ENCODE measurements around the gene HOXA13.

Gene HOXA13

DNA sequence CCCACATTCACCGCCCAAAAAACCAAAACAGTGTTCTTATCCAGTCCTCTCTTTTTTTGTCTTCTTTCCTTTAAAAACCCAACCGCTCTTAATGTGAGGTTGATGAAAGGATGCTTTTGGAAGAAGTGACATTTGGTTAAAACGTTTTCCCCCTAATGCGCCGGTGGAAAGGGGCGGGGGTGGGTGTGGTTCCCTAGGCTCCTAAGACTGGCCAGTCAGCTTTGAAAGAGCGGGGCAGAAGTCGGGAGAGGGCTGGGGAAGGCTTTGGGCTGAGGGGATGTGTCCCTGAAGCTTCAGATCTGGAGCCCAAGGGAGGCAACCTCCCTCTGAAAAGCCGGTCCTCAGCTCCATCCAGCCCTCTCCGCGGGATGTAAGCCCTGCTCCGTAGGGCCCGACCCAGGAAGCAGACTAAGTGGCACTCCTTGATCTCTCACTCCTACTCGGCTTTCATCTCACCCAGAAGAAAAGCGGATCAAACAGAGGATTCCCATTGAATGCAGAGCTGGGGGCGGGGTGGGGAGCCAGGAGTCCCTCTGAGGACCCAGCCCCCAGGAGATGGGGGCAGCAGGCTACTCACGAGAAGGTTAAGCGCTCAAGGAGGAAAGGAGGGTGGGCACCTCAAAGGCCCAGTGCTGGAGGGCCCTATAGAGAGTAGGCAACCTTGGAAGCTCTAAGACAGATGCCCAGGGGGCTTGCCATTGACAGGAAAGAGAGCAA lies 40.3 kb upstream of the HOXA13 start:
- peaks cover 3% of the 10 kb centered on the region for H3K4me1 ChIP-seq (ENCODE audit: insufficient read depth, low read length, severe bottlenecking)
- no peak overlapping the region for H3K27ac ChIP-seq (ENCODE audit: low read depth, low read length, poor library complexity, severe bottlenecking)
- no peaks in the 10 kb centered on the region for H3K27me3 ChIP-seq (ENCODE audit: insufficient read depth, low read length)
- TF ChIP-seq EZH2 (IDR thresholded peaks at IDR 0.05; ENCODE audit: borderline replicate concordance, low read length) = no peak
- TF ChIP-seq, protein P1, sequence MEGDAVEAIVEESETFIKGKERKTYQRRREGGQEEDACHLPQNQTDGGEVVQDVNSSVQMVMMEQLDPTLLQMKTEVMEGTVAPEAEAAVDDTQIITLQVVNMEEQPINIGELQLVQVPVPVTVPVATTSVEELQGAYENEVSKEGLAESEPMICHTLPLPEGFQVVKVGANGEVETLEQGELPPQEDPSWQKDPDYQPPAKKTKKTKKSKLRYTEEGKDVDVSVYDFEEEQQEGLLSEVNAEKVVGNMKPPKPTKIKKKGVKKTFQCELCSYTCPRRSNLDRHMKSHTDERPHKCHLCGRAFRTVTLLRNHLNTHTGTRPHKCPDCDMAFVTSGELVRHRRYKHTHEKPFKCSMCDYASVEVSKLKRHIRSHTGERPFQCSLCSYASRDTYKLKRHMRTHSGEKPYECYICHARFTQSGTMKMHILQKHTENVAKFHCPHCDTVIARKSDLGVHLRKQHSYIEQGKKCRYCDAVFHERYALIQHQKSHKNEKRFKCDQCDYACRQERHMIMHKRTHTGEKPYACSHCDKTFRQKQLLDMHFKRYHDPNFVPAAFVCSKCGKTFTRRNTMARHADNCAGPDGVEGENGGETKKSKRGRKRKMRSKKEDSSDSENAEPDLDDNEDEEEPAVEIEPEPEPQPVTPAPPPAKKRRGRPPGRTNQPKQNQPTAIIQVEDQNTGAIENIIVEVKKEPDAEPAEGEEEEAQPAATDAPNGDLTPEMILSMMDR (IDR thresholded peaks at IDR 0.05; ENCODE audit: low read length) = no peak
- H3K9me2 ChIP-seq (ENCODE audit: low read depth, low read length) = no peaks in the 10 kb centered on the region
- no peaks in the 10 kb centered on the region for H3F3A ChIP-seq (ENCODE audit: insufficient read depth, low read length)
- no peak overlapping the region for H2AFZ ChIP-seq (ENCODE audit: low read length)
- no peak overlapping the region for H3K4me2 ChIP-seq (ENCODE audit: low read length)
- H4K20me1 ChIP-seq (ENCODE audit: insufficient read depth, low read length) = no peaks in the 10 kb centered on the region
- no peak overlapping the region for H3K9ac ChIP-seq (ENCODE audit: low read length)
- no peaks in the 10 kb centered on the region for H3K36me3 ChIP-seq (ENCODE audit: insufficient read depth, low read length)
- H3K9me3 ChIP-seq (ENCODE audit: low read length) = no peaks in the 10 kb centered on the region
- H3K4me3 ChIP-seq (ENCODE audit: low read depth, low read length, poor library complexity, severe bottlenecking) = no peak overlapping the region
- H3K79me2 ChIP-seq (ENCODE audit: insufficient read depth, low read length) = no peaks in the 10 kb centered on the region

DNA sequence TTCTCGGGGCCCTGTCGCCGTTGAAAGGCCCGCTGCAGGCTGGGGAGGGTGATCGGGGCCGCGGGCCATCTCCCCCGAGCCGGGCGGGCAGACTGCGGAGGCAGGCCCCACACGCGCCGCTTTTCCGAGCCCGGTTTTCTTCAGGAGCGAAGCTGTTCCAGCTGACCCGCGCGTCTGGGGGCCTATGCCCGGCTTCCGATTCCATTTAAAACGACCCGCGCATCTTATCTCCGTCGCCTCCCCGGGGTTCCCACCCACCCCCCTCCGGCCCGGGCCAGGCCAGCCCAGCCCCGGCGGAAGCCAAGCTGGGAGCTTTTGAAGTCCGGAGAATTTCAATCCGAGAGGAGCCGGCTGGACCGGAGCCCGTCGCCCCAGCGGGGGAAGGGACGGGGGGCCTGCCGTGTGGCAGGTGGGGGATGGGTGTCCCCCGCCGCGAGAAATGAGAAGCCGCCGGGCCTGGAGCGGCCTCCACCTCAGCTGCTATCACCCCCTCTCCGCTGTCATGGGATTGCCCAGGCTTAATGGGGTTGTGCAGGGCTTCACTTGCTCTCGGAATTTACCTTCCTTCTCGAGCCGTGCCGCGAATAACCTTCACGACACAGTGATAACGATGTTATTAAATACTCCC lies 39.6 kb upstream of the HOXA13 start:
- Histone ChIP-seq H3F3A (ENCODE audit: insufficient read depth, low read length) (no peaks in the 10 kb centered on the region), H3K9ac (ENCODE audit: low read length) (no peak overlapping the region), H4K20me1 (ENCODE audit: insufficient read depth, low read length) (no peaks in the 10 kb centered on the region), H3K9me3 (ENCODE audit: low read length) (no peaks in the 10 kb centered on the region), H3K9me2 (ENCODE audit: low read depth, low read length) (no peaks in the 10 kb centered on the region), H3K27ac (ENCODE audit: low read depth, low read length, poor library complexity, severe bottlenecking) (no peak overlapping the region), H3K36me3 (ENCODE audit: insufficient read depth, low read length) (no peaks in the 10 kb centered on the region), H3K27me3 (ENCODE audit: insufficient read depth, low read length) (no peaks in the 10 kb centered on the region), H3K79me2 (ENCODE audit: insufficient read depth, low read length) (no peaks in the 10 kb centered on the region), H3K4me1 (ENCODE audit: insufficient read depth, low read length, severe bottlenecking) (peaks cover 3% of the 10 kb centered on the region), H3K4me3 (ENCODE audit: low read depth, low read length, poor library complexity, severe bottlenecking) (no peak overlapping the region), H2AFZ (ENCODE audit: low read length) (no peak overlapping the region), H3K4me2 (ENCODE audit: low read length) (no peak overlapping the region)
- TF ChIP-seq, protein P1 (IDR thresholded peaks at IDR 0.05; ENCODE audit: low read length) = no peak
- no peak for TF ChIP-seq EZH2 (IDR thresholded peaks at IDR 0.05; ENCODE audit: borderline replicate concordance, low read length)

DNA sequence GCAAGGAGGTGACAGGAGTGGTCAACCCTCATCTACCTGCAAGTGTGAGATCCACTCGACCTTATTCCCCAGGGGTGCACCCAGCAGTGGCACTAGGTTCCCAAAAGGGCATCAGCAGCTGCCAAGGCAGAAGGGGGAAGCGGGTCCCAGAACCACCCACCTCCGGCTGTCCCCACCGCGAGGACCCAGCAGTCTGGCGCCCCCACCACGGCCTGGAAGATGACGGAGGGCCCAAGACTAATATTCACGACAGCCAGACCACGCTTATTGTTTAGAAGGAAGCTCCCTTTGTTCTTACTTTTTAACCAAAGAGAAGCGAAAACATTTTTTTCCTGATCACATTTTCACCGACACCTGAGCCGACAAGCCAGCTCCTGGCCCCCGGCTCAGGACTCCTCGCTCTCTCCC lies 39.1 kb upstream of the HOXA13 start:
- no peaks in the 10 kb centered on the region for H3K27me3 ChIP-seq (ENCODE audit: insufficient read depth, low read length)
- H2AFZ ChIP-seq (ENCODE audit: low read length) = no peak overlapping the region
- H3K4me3 ChIP-seq (ENCODE audit: low read depth, low read length, poor library complexity, severe bottlenecking) = no peak overlapping the region
- H4K20me1 ChIP-seq (ENCODE audit: insufficient read depth, low read length) = no peaks in the 10 kb centered on the region
- no peak overlapping the region for H3K4me2 ChIP-seq (ENCODE audit: low read length)
- no peaks in the 10 kb centered on the region for H3K9me2 ChIP-seq (ENCODE audit: low read depth, low read length)
- TF ChIP-seq EZH2 (IDR thresholded peaks at IDR 0.05; ENCODE audit: borderline replicate concordance, low read length) = no peak
- TF ChIP-seq, protein P1 (IDR thresholded peaks at IDR 0.05; ENCODE audit: low read length) = no peak
- H3K4me1 ChIP-seq (ENCODE audit: insufficient read depth, low read length, severe bottlenecking) = peaks cover 3% of the 10 kb centered on the region
- no peaks in the 10 kb centered on the region for H3K79me2 ChIP-seq (ENCODE audit: insufficient read depth, low read length)
- no peaks in the 10 kb centered on the region for H3K9me3 ChIP-seq (ENCODE audit: low read length)
- no peak overlapping the region for H3K9ac ChIP-seq (ENCODE audit: low read length)
- no peak overlapping the region for H3K27ac ChIP-seq (ENCODE audit: low read depth, low read length, poor library complexity, severe bottlenecking)
- no peaks in the 10 kb centered on the region for H3F3A ChIP-seq (ENCODE audit: insufficient read depth, low read length)
- no peaks in the 10 kb centered on the region for H3K36me3 ChIP-seq (ENCODE audit: insufficient read depth, low read length)

All from OCI-LY1 (cell line).